Breast epithelium (tissue), 3 donors: ENCODE measurements around the gene LRRC45.

Source experiments
- POLR2A ChIP-seq: fragments of 450-650 bp; IDR thresholded peaks from one replicate; pipeline ENCODE4 v1.6.1; 2016; ENCODE audit warnings: antibody characterized with exemption, mild to moderate bottlenecking, moderate library complexity
- POLR2AphosphoS5 ChIP-seq, 3 donors: sonication (generic); formaldehyde crosslinking; IDR thresholded peaks; one replicate each; pipeline ENCODE4 v1.6.1; 2017; ENCODE audit warnings: antibody characterized with exemption in 3 of 3
- TF ChIP-seq, protein P1 (sequence below), 3 donors: fragments of 450-650 bp; IDR thresholded peaks; one replicate each; pipeline ENCODE4 v1.5.1; 2016 to 2017; ENCODE audit warnings: antibody characterized with exemption in 3 of 3, mild to moderate bottlenecking in 3 of 3, moderate library complexity in 3 of 3

DNA sequence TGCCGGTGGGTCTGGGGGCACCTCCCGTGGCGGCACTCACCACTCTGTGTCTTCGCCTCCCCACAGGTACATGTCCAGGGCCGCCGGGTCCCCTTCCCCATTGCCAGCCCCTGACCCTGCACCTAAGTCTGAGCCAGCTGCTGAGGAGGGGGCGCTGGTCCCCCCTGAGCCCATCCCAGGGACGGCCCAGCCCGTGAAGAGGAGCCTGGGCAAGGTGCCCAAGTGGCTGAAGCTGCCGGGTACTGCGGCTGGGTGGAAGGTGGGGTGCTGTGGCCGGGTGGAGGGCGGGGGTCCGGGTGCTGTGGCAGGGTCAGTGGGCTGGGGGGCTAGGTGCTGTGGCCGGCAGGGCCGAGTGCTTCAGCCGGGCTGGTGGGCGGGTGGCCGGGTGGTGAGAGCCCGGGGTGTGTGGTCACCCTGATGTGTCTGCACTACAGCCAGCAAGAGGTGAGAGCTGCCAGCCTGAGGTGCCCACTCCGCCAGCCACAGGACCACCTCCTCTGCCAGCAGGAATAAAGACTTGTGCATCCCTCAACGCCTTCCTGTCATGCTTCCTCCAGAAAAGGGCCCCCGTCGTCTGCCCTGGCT is 6.1 kb upstream of the LRRC45 start:
- TF ChIP-seq POLR2A (no peak), POLR2AphosphoS5 (IDR thresholded peaks at IDR 0.05) (no peak)
- TF ChIP-seq, protein P1, sequence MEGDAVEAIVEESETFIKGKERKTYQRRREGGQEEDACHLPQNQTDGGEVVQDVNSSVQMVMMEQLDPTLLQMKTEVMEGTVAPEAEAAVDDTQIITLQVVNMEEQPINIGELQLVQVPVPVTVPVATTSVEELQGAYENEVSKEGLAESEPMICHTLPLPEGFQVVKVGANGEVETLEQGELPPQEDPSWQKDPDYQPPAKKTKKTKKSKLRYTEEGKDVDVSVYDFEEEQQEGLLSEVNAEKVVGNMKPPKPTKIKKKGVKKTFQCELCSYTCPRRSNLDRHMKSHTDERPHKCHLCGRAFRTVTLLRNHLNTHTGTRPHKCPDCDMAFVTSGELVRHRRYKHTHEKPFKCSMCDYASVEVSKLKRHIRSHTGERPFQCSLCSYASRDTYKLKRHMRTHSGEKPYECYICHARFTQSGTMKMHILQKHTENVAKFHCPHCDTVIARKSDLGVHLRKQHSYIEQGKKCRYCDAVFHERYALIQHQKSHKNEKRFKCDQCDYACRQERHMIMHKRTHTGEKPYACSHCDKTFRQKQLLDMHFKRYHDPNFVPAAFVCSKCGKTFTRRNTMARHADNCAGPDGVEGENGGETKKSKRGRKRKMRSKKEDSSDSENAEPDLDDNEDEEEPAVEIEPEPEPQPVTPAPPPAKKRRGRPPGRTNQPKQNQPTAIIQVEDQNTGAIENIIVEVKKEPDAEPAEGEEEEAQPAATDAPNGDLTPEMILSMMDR (IDR thresholded peaks at IDR 0.05), result no peak
